Measurements from ENCODE around the gene NUDT5. TPM values are rescaled to one million over a fixed set of nuclear protein-coding genes. Genes with fewer than 3 reads are reported as not detected.

Gene NUDT5
- total RNA-seq, 2 donors from 2014 or later = 20.8 to 33.6 TPM

GRCh38 chr10:12191715-12192114 lies 4.0 kb downstream of the NUDT5 start:
- no peaks in the 10 kb centered on the region for H3K9me3 ChIP-seq
- TF ChIP-seq POLR2A (IDR thresholded peaks at IDR 0.05) = no peak
- TF ChIP-seq, protein P1, sequence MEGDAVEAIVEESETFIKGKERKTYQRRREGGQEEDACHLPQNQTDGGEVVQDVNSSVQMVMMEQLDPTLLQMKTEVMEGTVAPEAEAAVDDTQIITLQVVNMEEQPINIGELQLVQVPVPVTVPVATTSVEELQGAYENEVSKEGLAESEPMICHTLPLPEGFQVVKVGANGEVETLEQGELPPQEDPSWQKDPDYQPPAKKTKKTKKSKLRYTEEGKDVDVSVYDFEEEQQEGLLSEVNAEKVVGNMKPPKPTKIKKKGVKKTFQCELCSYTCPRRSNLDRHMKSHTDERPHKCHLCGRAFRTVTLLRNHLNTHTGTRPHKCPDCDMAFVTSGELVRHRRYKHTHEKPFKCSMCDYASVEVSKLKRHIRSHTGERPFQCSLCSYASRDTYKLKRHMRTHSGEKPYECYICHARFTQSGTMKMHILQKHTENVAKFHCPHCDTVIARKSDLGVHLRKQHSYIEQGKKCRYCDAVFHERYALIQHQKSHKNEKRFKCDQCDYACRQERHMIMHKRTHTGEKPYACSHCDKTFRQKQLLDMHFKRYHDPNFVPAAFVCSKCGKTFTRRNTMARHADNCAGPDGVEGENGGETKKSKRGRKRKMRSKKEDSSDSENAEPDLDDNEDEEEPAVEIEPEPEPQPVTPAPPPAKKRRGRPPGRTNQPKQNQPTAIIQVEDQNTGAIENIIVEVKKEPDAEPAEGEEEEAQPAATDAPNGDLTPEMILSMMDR (IDR thresholded peaks at IDR 0.05) = no peak
- intact Hi-C loops (cut with DNase I) = no loop called here
- H3K4me3 ChIP-seq = no peak overlapping the region
- H3K27me3 ChIP-seq = no peaks in the 10 kb centered on the region
- ATAC-seq (no peak), DNase-seq (no peak)
- H3K4me1 ChIP-seq = peaks cover 14% of the 10 kb centered on the region
- WGBS, 2 donors = 43 to 52% methylated on average over 3 of the region's 3 CpGs
- no peaks in the 10 kb centered on the region for H3K36me3 ChIP-seq (replicated peaks in 1 of 2; ENCODE audit: insufficient read depth in 1 of 2, low read depth in 2 of 2)
- no peak overlapping the region for H3K27ac ChIP-seq

DNA sequence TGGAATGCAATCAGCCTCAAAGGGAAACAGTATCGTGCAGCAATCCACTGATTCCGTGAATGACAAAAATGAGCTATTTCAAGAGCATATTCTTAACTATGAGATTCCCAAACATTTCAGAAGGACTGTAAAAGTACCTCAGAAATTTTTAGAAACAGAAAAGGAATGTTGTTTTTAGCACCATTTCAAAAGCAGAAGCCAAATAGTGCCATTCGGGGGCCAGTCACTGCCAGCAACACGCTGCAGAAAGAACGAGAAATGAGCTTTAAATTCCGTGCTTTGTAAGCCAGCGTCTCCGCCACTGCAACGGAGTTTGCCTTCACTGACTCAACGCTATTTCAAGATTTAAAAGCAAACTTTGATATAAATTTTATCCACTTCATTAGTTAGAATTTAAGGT lies 6.3 kb downstream of the NUDT5 start:
- Histone ChIP-seq H3K4me1 (peaks cover 7% of the 10 kb centered on the region), H3K9me3 (no peaks in the 10 kb centered on the region), H3K36me3 (replicated peaks in 1 of 2; ENCODE audit: insufficient read depth in 1 of 2, low read depth in 2 of 2) (peaks cover 0 to 5% of the 10 kb centered on the region in 2 donors), H3K27me3 (no peaks in the 10 kb centered on the region), H3K27ac (no peak overlapping the region), H3K4me3 (no peak overlapping the region)
- no peak for TF ChIP-seq POLR2A (IDR thresholded peaks at IDR 0.05)
- TF ChIP-seq, protein P1 (IDR thresholded peaks at IDR 0.05) = no peak
- ATAC-seq (no peak), DNase-seq (no peak)
- intact Hi-C loops (cut with DNase I) = no loop called here
- 95 to 98% methylated on average over 10 of the region's 10 CpGs for WGBS, 2 donors

- ATAC-seq (no peak), DNase-seq (no peak)
- 84 to 89% methylated on average over 6 of the region's 6 CpGs for WGBS, 2 donors
- Histone ChIP-seq H3K27me3 (no peaks in the 10 kb centered on the region), H3K27ac (no peak overlapping the region), H3K9me3 (no peaks in the 10 kb centered on the region), H3K4me3 (no peak overlapping the region), H3K36me3 (replicated peaks in 1 of 2; ENCODE audit: insufficient read depth in 1 of 2, low read depth in 2 of 2) (peaks cover 0 to 5% of the 10 kb centered on the region in 2 donors), H3K4me1 (no peaks in the 10 kb centered on the region)
- TF ChIP-seq POLR2A (IDR thresholded peaks at IDR 0.05) = no peak
- TF ChIP-seq, protein P1 (IDR thresholded peaks at IDR 0.05) = no peak
- intact Hi-C loops (cut with DNase I) = no loop called here
These were observed 7.0 kb downstream of the NUDT5 start for GRCh38 chr10:12188656-12189055.

DNA sequence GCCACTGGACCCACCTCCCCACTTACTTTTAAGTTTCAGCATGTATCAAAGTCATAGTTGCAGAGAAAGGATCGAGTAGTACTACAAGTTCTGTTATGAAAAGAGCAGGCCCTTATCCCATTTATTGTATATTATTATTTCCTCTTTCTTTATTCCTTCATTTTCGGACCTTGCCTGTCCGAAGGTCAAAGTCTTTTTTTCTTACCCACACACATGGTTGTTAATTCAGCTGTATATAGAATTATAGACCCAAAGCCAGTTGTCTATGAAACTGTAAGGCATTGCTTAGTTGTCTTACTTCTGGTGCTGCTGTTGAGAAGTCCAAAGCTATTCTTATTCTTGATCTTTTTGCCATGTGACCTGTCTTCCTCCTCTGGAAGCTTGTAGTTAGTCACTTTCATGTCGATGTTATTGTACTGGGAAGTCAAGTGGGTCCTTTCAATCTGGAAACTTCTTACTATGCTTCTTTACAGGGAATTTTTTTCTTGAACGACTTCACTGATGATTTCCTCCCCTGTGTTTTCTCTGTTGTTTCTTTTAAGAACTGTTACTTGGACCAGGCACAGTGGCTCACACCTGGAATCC lies 8.3 kb downstream of the NUDT5 start:
- H3K36me3 ChIP-seq (replicated peaks in 1 of 2; ENCODE audit: insufficient read depth in 1 of 2, low read depth in 2 of 2) = peaks cover 0 to 5% of the 10 kb centered on the region in 2 donors
- no peaks in the 10 kb centered on the region for H3K9me3 ChIP-seq
- intact Hi-C loops (cut with DNase I) = no loop called here
- TF ChIP-seq POLR2A (IDR thresholded peaks at IDR 0.05) = no peak
- TF ChIP-seq, protein P1 (IDR thresholded peaks at IDR 0.05) = no peak
- no peak for DNase-seq
- no peaks in the 10 kb centered on the region for H3K27me3 ChIP-seq
- WGBS, 2 donors = 76 to 91% methylated on average over 5 of the region's 5 CpGs
- no peak overlapping the region for H3K4me3 ChIP-seq
- no peaks in the 10 kb centered on the region for H3K4me1 ChIP-seq
- H3K27ac ChIP-seq = no peak overlapping the region
- no peak for ATAC-seq

- ATAC-seq (no peak), DNase-seq (no peak)
- Histone ChIP-seq H3K36me3 (replicated peaks in 1 of 2; ENCODE audit: insufficient read depth in 1 of 2, low read depth in 2 of 2) (peaks cover 0 to 5% of the 10 kb centered on the region in 2 donors), H3K4me3 (no peak overlapping the region), H3K27ac (no peak overlapping the region), H3K4me1 (no peaks in the 10 kb centered on the region), H3K9me3 (no peaks in the 10 kb centered on the region), H3K27me3 (no peaks in the 10 kb centered on the region)
- 69 to 95% methylated on average over 7 to 8 of the region's 8 CpGs for WGBS, 2 donors
- no peak for TF ChIP-seq POLR2A (IDR thresholded peaks at IDR 0.05)
- TF ChIP-seq, protein P1 (IDR thresholded peaks at IDR 0.05) = no peak
- intact Hi-C loops (cut with DNase I) = no loop called here
These were observed 9.4 kb downstream of the NUDT5 start for GRCh38 chr10:12186323-12186722.

All from body of pancreas (tissue), 4 donors.